Medulla oblongata (tissue), 1 donor: Measurements from ENCODE around the gene RHOG.
"Not testable (repeated sequence)": the region's sequence is repeated elsewhere in the genome, so short reads cannot be mapped to it uniquely, and the experiment has no call there.

ENCODE experiments used
- DNase-seq: peaks from one replicate; pipeline ENCODE4 v3.0.0-alpha.2; 2015; ENCODE audit errors: extremely low spot score

The RHOG gene

GRCh38 chr11:3840870-3841425 is at the start of gene RHOG:
RHOG (minus strand) TSS chr11:3840959; CDS start chr11:3828138, 12,821 bp downstream.
- peak; percentile 80 for DNase-seq

- no peak for DNase-seq
These were observed 49.3 kb upstream of the RHOG start for GRCh38 chr11:3890014-3890413.

GRCh38 chr11:3888876-3889275 is 48.1 kb upstream of the RHOG start:
- DNase-seq, result no peak

GRCh38 chr11:3886985-3887384 is 46.2 kb upstream of the RHOG start:
- DNase-seq, result no peak

GRCh38 chr11:3885855-3886254 is 45.1 kb upstream of the RHOG start:
- no peak for DNase-seq

- DNase-seq, result no peak
These were observed 41.9 kb upstream of the RHOG start for GRCh38 chr11:3882655-3883054.

GRCh38 chr11:3880724-3881123 is 40.0 kb upstream of the RHOG start:
- DNase-seq, result no peak

GRCh38 chr11:3879967-3880542 is 39.3 kb upstream of the RHOG start:
- DNase-seq, result no peak

GRCh38 chr11:3879216-3879966 is 38.6 kb upstream of the RHOG start:
- no peak for DNase-seq

GRCh38 chr11:3878258-3878584 is 37.5 kb upstream of the RHOG start:
- no peak for DNase-seq

GRCh38 chr11:3877364-3878257 is 36.9 kb upstream of the RHOG start:
- no peak for DNase-seq

GRCh38 chr11:3876613-3877012 is 35.9 kb upstream of the RHOG start:
- no peak for DNase-seq

GRCh38 chr11:3873712-3874349 is 33.1 kb upstream of the RHOG start:
- no peak for DNase-seq

GRCh38 chr11:3867209-3868091 is 26.7 kb upstream of the RHOG start:
- no peak for DNase-seq

GRCh38 chr11:3866836-3867208 is 26.1 kb upstream of the RHOG start:
- DNase-seq, result no peak

- DNase-seq, result no peak
These were observed 25.4 kb upstream of the RHOG start for GRCh38 chr11:3866206-3866605.

- no peak for DNase-seq
These were observed 24.8 kb upstream of the RHOG start for GRCh38 chr11:3865388-3866193.

GRCh38 chr11:3861683-3862082 is 20.9 kb upstream of the RHOG start:
- no peak for DNase-seq

- DNase-seq, result not testable (repeated sequence)
These were observed 20.2 kb upstream of the RHOG start for GRCh38 chr11:3860898-3861393.

- DNase-seq, result no peak
These were observed 19.6 kb upstream of the RHOG start for GRCh38 chr11:3860375-3860774.
